ENCODE data around the gene ZNF277.

ZNF277 gene

GRCh38 chr7:112334366-112334765 is 127.9 kb downstream of the ZNF277 start:
- Histone ChIP-seq H3K4me1 (ENCODE audit: control insufficient read depth, insufficient read depth, low read length) (peaks cover 30% of the 10 kb centered on the region), H3K9me3 (ENCODE audit: control insufficient read depth, insufficient read depth, low read depth, low read length) (no peaks in the 10 kb centered on the region), H3K4me3 (ENCODE audit: low read depth, low read length) (no peak overlapping the region), H3K27me3 (ENCODE audit: control insufficient read depth, insufficient read depth, low read length) (no peaks in the 10 kb centered on the region), H3K27ac (ENCODE audit: low read depth, low read length) (no peak overlapping the region), H3K9ac (ENCODE audit: low read length) (no peak overlapping the region), H3K36me3 (ENCODE audit: control insufficient read depth, insufficient read depth, low read length) (peaks cover 9% of the 10 kb centered on the region)

GRCh38 chr7:112336261-112336660 is 129.8 kb downstream of the ZNF277 start:
- peaks cover 22% of the 10 kb centered on the region for H3K4me1 ChIP-seq (ENCODE audit: control insufficient read depth, insufficient read depth, low read length)
- H3K4me3 ChIP-seq (ENCODE audit: low read depth, low read length) = no peak overlapping the region
- H3K27me3 ChIP-seq (ENCODE audit: control insufficient read depth, insufficient read depth, low read length) = no peaks in the 10 kb centered on the region
- no peaks in the 10 kb centered on the region for H3K9me3 ChIP-seq (ENCODE audit: control insufficient read depth, insufficient read depth, low read depth, low read length)
- H3K36me3 ChIP-seq (ENCODE audit: control insufficient read depth, insufficient read depth, low read length) = peaks cover 19% of the 10 kb centered on the region
- no peak overlapping the region for H3K9ac ChIP-seq (ENCODE audit: low read length)
- H3K27ac ChIP-seq (ENCODE audit: low read depth, low read length) = no peak overlapping the region

GRCh38 chr7:112336936-112337576 is 130.6 kb downstream of the ZNF277 start:
- Histone ChIP-seq H3K27me3 (ENCODE audit: control insufficient read depth, insufficient read depth, low read length) (no peaks in the 10 kb centered on the region), H3K36me3 (ENCODE audit: control insufficient read depth, insufficient read depth, low read length) (peaks cover 26% of the 10 kb centered on the region), H3K9me3 (ENCODE audit: control insufficient read depth, insufficient read depth, low read depth, low read length) (no peaks in the 10 kb centered on the region), H3K27ac (ENCODE audit: low read depth, low read length) (no peak overlapping the region), H3K9ac (ENCODE audit: low read length) (no peak overlapping the region), H3K4me3 (ENCODE audit: low read depth, low read length) (no peak overlapping the region), H3K4me1 (ENCODE audit: control insufficient read depth, insufficient read depth, low read length) (peaks cover 16% of the 10 kb centered on the region)

GRCh38 chr7:112337892-112338291 is 131.4 kb downstream of the ZNF277 start:
- peaks cover 16% of the 10 kb centered on the region for H3K4me1 ChIP-seq (ENCODE audit: control insufficient read depth, insufficient read depth, low read length)
- H3K4me3 ChIP-seq (ENCODE audit: low read depth, low read length) = no peak overlapping the region
- H3K9me3 ChIP-seq (ENCODE audit: control insufficient read depth, insufficient read depth, low read depth, low read length) = no peaks in the 10 kb centered on the region
- no peak overlapping the region for H3K27ac ChIP-seq (ENCODE audit: low read depth, low read length)
- no peak overlapping the region for H3K9ac ChIP-seq (ENCODE audit: low read length)
- H3K27me3 ChIP-seq (ENCODE audit: control insufficient read depth, insufficient read depth, low read length) = no peaks in the 10 kb centered on the region
- H3K36me3 ChIP-seq (ENCODE audit: control insufficient read depth, insufficient read depth, low read length) = peaks cover 34% of the 10 kb centered on the region

- Histone ChIP-seq H3K4me3 (ENCODE audit: low read depth, low read length) (no peak overlapping the region), H3K36me3 (ENCODE audit: control insufficient read depth, insufficient read depth, low read length) (peaks cover 42% of the 10 kb centered on the region), H3K27me3 (ENCODE audit: control insufficient read depth, insufficient read depth, low read length) (no peaks in the 10 kb centered on the region), H3K9ac (ENCODE audit: low read length) (no peak overlapping the region), H3K9me3 (ENCODE audit: control insufficient read depth, insufficient read depth, low read depth, low read length) (no peaks in the 10 kb centered on the region), H3K4me1 (ENCODE audit: control insufficient read depth, insufficient read depth, low read length) (peaks cover 16% of the 10 kb centered on the region), H3K27ac (ENCODE audit: low read depth, low read length) (no peak overlapping the region)
These were observed 132.3 kb downstream of the ZNF277 start for GRCh38 chr7:112338786-112339185.

GRCh38 chr7:112341464-112341863 is 135.0 kb downstream of the ZNF277 start:
- Histone ChIP-seq H3K4me1 (ENCODE audit: control insufficient read depth, insufficient read depth, low read length) (peaks cover 16% of the 10 kb centered on the region), H3K9ac (ENCODE audit: low read length) (no peak overlapping the region), H3K36me3 (ENCODE audit: control insufficient read depth, insufficient read depth, low read length) (peaks cover 51% of the 10 kb centered on the region), H3K27ac (ENCODE audit: low read depth, low read length) (no peak overlapping the region), H3K9me3 (ENCODE audit: control insufficient read depth, insufficient read depth, low read depth, low read length) (no peaks in the 10 kb centered on the region), H3K4me3 (ENCODE audit: low read depth, low read length) (no peak overlapping the region), H3K27me3 (ENCODE audit: control insufficient read depth, insufficient read depth, low read length) (no peaks in the 10 kb centered on the region)

GRCh38 chr7:112346381-112347060 is 140.0 kb downstream of the ZNF277 start:
- Histone ChIP-seq H3K27me3 (ENCODE audit: control insufficient read depth, insufficient read depth, low read length) (no peaks in the 10 kb centered on the region), H3K9ac (ENCODE audit: low read length) (no peak overlapping the region), H3K4me3 (ENCODE audit: low read depth, low read length) (no peak overlapping the region), H3K4me1 (ENCODE audit: control insufficient read depth, insufficient read depth, low read length) (no peaks in the 10 kb centered on the region), H3K36me3 (ENCODE audit: control insufficient read depth, insufficient read depth, low read length) (peaks cover 33% of the 10 kb centered on the region), H3K27ac (ENCODE audit: low read depth, low read length) (no peak overlapping the region), H3K9me3 (ENCODE audit: control insufficient read depth, insufficient read depth, low read depth, low read length) (no peaks in the 10 kb centered on the region)

- Histone ChIP-seq H3K9me3 (ENCODE audit: control insufficient read depth, insufficient read depth, low read depth, low read length) (no peaks in the 10 kb centered on the region), H3K36me3 (ENCODE audit: control insufficient read depth, insufficient read depth, low read length) (peaks cover 29% of the 10 kb centered on the region), H3K4me1 (ENCODE audit: control insufficient read depth, insufficient read depth, low read length) (no peaks in the 10 kb centered on the region), H3K9ac (ENCODE audit: low read length) (no peak overlapping the region), H3K4me3 (ENCODE audit: low read depth, low read length) (no peak overlapping the region), H3K27me3 (ENCODE audit: control insufficient read depth, insufficient read depth, low read length) (no peaks in the 10 kb centered on the region), H3K27ac (ENCODE audit: low read depth, low read length) (no peak overlapping the region)
These were observed 140.6 kb downstream of the ZNF277 start for GRCh38 chr7:112347088-112347487.

- Histone ChIP-seq H3K9ac (ENCODE audit: low read length) (no peak overlapping the region), H3K9me3 (ENCODE audit: control insufficient read depth, insufficient read depth, low read depth, low read length) (no peaks in the 10 kb centered on the region), H3K27me3 (ENCODE audit: control insufficient read depth, insufficient read depth, low read length) (no peaks in the 10 kb centered on the region), H3K4me3 (ENCODE audit: low read depth, low read length) (no peak overlapping the region), H3K4me1 (ENCODE audit: control insufficient read depth, insufficient read depth, low read length) (no peaks in the 10 kb centered on the region), H3K27ac (ENCODE audit: low read depth, low read length) (no peak overlapping the region), H3K36me3 (ENCODE audit: control insufficient read depth, insufficient read depth, low read length) (0 out of 2 replicates have a peak, but pooled peaks cover 4% of the 10 kb centered on the region)
These were observed 144.1 kb downstream of the ZNF277 start for GRCh38 chr7:112350585-112350984.

- no peaks in the 10 kb centered on the region for H3K9me3 ChIP-seq (ENCODE audit: control insufficient read depth, insufficient read depth, low read depth, low read length)
- no peaks in the 10 kb centered on the region for H3K4me1 ChIP-seq (ENCODE audit: control insufficient read depth, insufficient read depth, low read length)
These were observed 150.1 kb downstream of the ZNF277 start for GRCh38 chr7:112356596-112356995.

GRCh38 chr7:112357136-112357535 is 150.6 kb downstream of the ZNF277 start:
- Histone ChIP-seq H3K27ac (ENCODE audit: low read depth, low read length) (no peak overlapping the region), H3K9me3 (ENCODE audit: control insufficient read depth, insufficient read depth, low read depth, low read length) (no peaks in the 10 kb centered on the region), H3K4me3 (ENCODE audit: low read depth, low read length) (no peak overlapping the region), H3K27me3 (ENCODE audit: control insufficient read depth, insufficient read depth, low read length) (no peaks in the 10 kb centered on the region), H3K36me3 (ENCODE audit: control insufficient read depth, insufficient read depth, low read length) (no peaks in the 10 kb centered on the region), H3K4me1 (ENCODE audit: control insufficient read depth, insufficient read depth, low read length) (no peaks in the 10 kb centered on the region), H3K9ac (ENCODE audit: low read length) (no peak overlapping the region)

More at GRCh38 chr7:112356596-112356995, 150.1 kb downstream of the ZNF277 start:
- Histone ChIP-seq H3K27me3 (ENCODE audit: control insufficient read depth, insufficient read depth, low read length) (no peaks in the 10 kb centered on the region), H3K4me3 (ENCODE audit: low read depth, low read length) (no peak overlapping the region), H3K36me3 (ENCODE audit: control insufficient read depth, insufficient read depth, low read length) (no peaks in the 10 kb centered on the region), H3K27ac (ENCODE audit: low read depth, low read length) (no peak overlapping the region), H3K9ac (ENCODE audit: low read length) (no peak overlapping the region)

Data from HUES6 (cell line).